ENCODE results near the gene ANKRD63. TPM values are rescaled to one million over a fixed set of nuclear protein-coding genes. Genes with fewer than 3 reads are reported as not detected.
A peak's percentile ranks its signal among the peaks of the same experiment; 100 is the strongest.

The ANKRD63 gene
- total and polyA plus RNA-seq, 9 of the 15 experiments (the other 6 are each of a cell fraction or from before 2014, with no cell fraction given), result 1.3 to 2.0 (median 1.8) TPM; not detected in 6

GRCh38 chr15:40274350-40275274 is 8.3 kb downstream of the ANKRD63 start (continued):
- no peak for TF ChIP-seq FOXA3 (CRISPR knock-in tag; conservative IDR thresholded peaks at IDR 0.05 in 1 of 2, IDR thresholded peaks at IDR 0.05 in 1 of 2)
- peak in 1 of 2 experiments; percentile 98; a peak in 2 of 4 replicates for TF ChIP-seq MLLT1 (IDR thresholded peaks at IDR 0.05)
- TF ChIP-seq ZNF449 (CRISPR knock-in tag; IDR thresholded peaks at IDR 0.05), result no peak
- TF ChIP-seq JUND (IDR thresholded peaks at IDR 0.05; ENCODE audit: borderline replicate concordance, low read depth, low read length), result peak; percentile 71; the same call in 1 of the 2 replicates
- TF ChIP-seq JUND (tag; IDR thresholded peaks at IDR 0.05; ENCODE audit: borderline replicate concordance, low read depth, low read length), result no peak
- peak; percentile 32; the same call in 1 of the 2 replicates for TF ChIP-seq TCF3 (CRISPR knock-in tag; IDR thresholded peaks at IDR 0.05)
- TF ChIP-seq TEAD2 (tag; IDR thresholded peaks at IDR 0.05), result no peak
- TF ChIP-seq CTBP1 (IDR thresholded peaks at IDR 0.05; ENCODE audit: borderline replicate concordance), result peak; percentile 67; the same call in 1 of the 2 replicates

Measured in K562 (cell line).